Fibroblast of the conjunctiva (primary cell): ENCODE measurements around the gene CDKL1.
"Not testable (repeated sequence)": the region's sequence is repeated elsewhere in the genome, so short reads cannot be mapped to it uniquely, and the experiment has no call there.

Source experiments
- DNase-seq: peaks from one replicate; pipeline ENCODE4 v3.0.0-alpha.2; 2010; ENCODE audit warnings: low read depth

CDKL1 gene

DNA sequence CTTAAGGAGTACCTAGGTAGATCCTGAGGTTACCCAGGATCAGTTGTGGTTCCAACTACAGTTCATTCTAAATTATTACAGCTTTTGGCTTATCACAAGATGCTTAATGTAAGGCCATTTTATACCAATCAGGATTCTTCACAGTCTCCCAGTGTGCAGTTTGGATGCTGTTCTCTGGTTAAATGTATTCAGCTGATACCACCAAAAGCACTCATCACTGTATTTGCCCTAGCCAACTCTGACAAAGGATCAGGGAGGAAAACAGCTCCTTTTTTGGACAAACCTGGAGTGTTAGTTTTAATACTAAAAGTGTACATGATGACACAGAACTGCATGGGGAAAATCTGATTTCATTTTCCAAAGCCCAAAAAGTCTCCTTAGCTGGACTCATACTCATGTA is 65.1 kb downstream of the CDKL1 start:
- no peak for DNase-seq

- DNase-seq, result peak; percentile 91
These were observed 75.5 kb downstream of the CDKL1 start for GRCh38 chr14:50321009-50321660.

- peak; percentile 33 for DNase-seq
These were observed 76.4 kb downstream of the CDKL1 start for GRCh38 chr14:50320283-50320682.

DNA sequence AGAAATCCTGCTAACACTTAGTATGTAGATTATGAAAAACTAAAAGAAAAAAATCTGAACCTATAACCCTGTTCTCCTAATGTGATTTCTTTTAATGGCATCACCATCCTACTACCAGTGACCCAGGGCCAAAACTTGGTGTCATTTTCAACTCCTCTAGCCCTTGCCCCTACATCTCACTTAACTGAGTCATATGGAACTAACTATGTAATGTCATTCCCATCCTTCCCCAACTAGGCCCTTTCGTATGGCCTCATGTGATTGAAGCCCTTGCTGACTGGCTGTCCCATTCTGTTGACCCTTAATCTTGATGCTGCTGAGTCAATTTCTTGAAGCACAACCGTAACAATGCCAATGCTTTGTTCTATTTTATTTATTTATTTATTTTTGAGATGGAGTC is 77.0 kb downstream of the CDKL1 start:
- DNase-seq, result no peak

DNA sequence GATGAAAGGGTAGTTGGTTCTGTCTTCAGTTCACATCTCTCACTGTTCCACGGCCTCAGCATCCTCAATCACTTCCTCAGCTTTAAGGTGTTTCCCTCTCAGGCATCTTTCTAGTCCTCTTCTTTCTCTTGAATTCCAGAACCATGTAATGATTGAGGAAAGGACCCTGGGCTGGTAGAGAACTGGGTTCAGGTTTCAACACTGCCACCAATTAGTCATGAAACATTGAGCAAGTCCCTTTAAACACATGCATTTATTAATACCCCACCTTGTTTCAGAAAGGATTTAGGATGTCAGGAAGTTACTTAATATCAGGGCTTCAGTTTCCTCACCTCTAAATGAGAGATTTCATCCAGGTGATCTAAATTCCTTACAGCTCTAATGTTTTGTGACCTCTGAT is 77.4 kb downstream of the CDKL1 start:
- no peak for DNase-seq

DNA sequence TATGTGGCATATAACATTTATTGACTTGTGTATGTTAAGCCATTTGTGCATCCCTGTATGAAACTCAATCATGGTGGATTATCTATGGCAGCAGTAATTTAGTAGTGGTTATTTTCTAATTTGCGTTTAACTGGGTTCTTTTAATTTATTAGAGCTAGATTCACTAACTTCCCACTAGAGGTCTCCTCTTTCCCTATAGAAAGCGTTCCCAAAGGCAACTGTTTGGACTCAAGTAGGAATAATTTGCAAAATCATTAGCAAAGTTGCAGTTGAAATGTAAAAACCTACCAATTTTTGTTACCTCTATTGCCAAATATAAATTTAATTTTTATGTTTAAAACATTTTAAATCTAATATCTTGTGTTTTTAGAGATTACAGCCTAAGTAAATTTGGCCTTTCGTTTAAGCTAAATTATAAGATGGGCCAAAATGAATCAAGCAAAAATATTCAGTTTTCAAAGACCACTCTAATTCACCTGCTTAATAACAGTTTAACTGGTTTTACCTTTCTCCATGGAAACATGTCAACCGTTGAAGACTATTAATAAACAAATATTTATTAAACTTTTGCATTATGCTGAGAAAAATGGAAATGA is 78.6 kb downstream of the CDKL1 start:
- DNase-seq, result peak; percentile 47

- DNase-seq, result not testable (repeated sequence)
These were observed 82.6 kb downstream of the CDKL1 start for GRCh38 chr14:50314098-50314497.

DNA sequence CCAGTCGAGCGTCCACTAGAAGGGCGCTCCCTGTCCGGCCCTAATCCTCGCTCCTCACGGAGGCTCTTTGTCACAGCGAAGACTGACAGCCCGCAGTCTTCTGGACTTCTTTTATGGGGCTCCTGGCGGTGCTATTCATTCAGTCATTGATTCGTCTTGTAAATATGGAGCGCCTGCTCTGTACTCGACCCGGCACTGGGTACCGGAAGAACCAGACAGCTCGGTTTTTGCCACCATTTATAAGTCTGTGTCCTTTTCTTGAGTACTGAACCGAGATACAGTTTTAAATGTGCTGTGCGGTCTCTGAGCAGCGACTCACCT is 84.0 kb downstream of the CDKL1 start:
- DNase-seq, result no peak

DNA sequence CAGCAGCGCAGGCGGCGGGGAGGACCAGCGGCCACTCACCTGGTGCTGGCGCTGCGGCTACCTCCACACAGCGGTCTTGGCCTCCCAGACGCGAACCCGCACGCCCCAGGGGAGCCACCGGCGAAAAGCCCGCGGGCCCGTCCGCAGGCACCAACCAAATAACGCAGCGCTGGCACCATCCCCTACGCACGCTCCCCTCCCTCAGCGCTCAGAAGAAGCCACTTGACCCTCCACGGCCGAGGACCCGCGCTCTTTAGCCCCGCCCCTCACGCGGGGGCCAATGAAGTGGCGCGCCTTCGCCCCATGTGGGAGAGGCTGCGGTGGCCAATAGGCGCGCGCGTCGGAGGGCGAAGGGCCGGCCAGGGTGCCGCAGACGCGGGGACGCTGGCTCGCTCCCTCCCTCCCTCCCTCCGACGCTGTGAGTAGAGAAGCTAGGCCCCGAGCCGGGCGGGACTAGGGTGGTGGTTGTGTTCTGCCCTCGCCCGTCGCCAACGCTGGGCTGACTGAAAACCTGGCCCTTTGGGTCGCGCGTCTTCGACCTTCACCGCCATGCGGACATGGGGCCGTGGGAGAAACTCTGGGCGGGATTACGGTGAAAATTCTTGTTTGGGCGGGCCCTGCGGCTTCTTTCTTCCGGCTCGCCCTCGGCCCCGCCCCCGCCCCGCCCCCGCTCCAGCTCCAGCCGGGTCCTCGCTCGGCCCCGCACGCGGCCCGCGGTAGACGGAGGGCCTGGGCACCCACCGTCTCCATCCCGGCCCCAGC is 84.5 kb downstream of the CDKL1 start, which contains the start of the genes DMAC2L and L2HGDH:
Gene DMAC2L (plus strand): TSS at position 353 of the 762 bp plus-strand sequence. CDS start 9,164 bp downstream, outside the sequence.
Gene L2HGDH (minus strand): TSS at position 258 of the 762 bp plus-strand sequence. CDS start 79 bp downstream, at position 179.
- DNase-seq, result peak; percentile 75

GRCh38 chr14:50311337-50311971 is 85.2 kb downstream of the CDKL1 start:
- DNase-seq, result no peak

DNA sequence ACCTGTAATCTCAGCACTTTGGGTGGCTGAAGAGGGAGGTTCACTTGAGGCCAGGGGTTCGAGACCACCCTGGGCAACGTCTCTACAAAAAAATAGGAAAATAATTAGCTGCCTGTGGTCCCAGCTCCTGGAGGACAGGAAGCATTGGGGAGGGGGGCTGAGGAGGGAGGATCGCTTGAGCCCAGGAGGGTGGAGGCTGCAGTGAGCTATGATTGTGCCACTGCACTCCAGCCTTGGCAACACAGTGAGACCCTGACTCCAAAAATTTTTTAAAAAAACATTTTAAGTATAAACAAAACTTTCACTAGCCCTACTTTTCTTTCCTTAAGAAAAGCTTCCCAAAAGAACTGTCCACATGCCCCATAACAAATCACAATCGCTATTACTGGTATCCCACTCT is 86.2 kb downstream of the CDKL1 start:
- no peak for DNase-seq

- no peak for DNase-seq
These were observed 88.2 kb downstream of the CDKL1 start for GRCh38 chr14:50308363-50308915.

DNA sequence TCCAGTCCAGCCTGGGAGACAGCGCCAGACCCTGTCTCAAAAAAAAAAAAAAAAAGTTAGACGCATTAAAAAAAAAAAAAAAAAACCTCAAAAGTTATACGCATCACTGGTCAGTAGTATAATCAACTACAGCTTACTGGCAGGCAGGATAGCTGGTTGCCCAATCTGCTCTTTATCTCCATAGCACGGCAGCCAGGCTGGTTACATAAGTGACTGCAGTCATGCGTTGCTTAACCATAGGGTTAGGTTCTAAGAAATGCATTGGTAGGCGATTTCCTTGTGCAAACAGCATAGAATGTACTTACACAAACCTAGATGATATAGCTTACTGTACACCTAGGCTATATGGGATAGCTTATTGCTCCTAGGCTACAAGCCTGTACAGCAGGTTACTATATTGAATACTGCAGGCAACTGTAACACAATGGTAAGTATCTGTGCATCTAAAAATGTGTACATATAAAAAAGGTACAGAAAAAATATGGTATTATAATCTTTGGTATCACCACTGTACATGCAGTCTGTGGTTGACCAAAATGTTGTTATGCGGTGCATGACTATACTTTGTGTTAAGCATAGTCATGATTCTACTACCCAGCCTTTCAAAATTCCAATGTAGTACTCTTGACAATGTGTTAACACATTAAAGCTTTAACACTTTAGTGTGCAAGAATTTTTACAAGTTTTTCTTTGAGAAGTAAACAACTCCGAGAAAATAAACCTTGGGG is 92.8 kb downstream of the CDKL1 start:
- DNase-seq, result no peak

DNA sequence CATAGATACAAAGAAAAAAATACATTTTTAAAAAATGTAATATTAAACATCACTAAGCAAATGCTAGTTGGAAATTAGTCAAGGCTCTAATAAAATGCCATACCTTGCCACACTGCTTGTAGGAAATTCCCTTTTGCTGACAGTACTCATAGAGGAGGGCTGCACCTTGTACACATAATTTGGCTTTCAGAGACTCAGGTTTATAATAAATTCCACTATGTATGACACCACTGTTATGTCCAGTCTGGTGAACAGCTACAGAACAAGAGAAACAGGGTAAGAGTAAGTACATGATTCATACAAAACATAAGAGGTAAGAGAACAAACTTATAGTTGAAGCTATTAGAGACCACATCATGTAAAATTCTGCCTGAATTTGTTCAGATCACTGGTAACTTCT is 94.8 kb downstream of the CDKL1 start:
- DNase-seq, result no peak

DNA sequence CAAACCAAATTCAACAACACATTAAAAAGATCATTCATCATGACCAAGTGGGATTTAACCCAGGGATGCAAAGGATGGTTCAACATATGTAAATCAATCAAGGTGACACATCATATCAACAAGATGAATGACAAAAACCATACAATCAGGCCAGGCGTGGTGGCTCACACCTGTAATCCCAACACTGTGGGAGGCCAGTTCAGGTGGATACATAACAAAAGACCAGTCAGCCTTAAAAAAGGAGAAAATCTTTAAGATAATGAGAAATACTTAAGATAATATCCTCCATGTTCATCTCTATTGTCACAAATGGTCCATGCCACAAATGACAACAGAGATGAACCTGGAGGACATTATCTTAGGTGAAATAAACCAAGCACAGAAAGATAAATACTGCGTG is 97.1 kb downstream of the CDKL1 start:
- no peak for DNase-seq

- DNase-seq, result no peak
These were observed 106.4 kb downstream of the CDKL1 start for GRCh38 chr14:50290306-50290705.

DNA sequence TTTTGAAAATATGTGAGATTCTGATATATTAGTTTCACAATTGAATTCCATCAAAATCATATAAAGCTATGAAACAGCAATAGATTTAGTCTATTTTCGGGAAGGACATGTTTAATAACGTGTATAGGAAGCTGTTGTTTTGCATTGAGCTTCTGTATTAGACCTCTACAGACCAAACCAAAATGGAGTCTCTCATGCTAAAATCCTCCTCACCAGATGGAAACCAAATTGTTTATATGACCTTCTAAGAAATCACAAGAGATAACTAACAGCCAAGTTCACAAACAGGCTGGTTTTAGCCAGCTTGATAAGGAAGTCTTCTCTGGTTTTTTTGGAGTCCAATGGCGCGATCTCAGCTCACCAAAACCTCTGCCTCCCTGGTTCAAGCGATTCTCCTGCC is 108.5 kb downstream of the CDKL1 start:
- no peak for DNase-seq

DNA sequence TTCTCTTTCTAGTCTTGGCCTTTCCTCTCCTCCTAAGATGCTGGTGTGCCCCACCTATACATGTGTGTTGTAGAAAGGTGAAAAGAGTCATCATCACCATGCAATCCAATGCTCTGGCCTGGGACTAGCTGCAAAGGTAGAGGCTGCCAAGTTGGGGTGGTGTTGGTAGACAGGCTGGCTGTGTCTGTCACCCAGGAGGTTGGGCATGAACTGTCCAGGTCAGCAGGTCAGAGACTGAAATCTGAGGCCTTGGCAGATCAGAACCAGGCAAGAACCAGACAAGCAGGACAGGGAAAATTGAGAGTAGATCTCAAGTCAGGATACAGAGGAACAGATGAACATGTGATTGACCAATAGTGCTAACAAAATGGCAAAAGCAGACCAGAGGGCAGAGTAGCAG is 110.8 kb downstream of the CDKL1 start:
- no peak for DNase-seq
